ENCODE results near the gene WBP11. TPM values are rescaled to one million over a fixed set of nuclear protein-coding genes. Genes with fewer than 3 reads are reported as not detected.

Gene WBP11
- total RNA-seq, 3 donors from 2014 or later, result 38.4 to 53.7 (median 48.3) TPM

DNA sequence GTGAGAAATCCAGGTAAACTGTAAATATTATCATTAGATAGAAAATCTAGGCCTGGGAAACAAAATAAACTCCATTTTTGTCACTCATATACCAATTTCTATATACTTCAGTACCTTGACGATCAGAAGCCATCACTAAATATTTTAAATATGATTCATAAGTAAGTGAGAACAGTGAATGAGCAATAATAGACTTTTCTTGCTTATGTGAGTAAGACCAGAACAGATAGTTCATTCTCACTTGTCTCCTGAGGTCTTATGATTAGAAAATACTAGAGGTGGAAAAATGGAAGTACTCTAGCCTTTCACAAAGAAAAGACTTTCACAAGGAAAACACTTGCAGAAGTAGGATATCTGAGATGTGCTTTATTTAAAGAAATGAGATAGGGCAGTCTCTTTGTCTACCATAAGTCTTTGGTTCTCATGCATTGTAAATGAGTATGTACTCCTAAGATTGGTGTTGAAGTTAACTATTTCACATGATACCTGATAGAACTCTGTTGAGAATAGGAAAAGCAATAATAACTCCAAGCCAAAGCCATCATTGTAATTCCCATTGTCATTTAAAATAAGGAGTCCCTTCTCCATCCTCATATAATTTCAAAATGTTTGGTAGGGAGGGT lies 20.8 kb upstream of the WBP11 start:
- TF ChIP-seq, protein P1, sequence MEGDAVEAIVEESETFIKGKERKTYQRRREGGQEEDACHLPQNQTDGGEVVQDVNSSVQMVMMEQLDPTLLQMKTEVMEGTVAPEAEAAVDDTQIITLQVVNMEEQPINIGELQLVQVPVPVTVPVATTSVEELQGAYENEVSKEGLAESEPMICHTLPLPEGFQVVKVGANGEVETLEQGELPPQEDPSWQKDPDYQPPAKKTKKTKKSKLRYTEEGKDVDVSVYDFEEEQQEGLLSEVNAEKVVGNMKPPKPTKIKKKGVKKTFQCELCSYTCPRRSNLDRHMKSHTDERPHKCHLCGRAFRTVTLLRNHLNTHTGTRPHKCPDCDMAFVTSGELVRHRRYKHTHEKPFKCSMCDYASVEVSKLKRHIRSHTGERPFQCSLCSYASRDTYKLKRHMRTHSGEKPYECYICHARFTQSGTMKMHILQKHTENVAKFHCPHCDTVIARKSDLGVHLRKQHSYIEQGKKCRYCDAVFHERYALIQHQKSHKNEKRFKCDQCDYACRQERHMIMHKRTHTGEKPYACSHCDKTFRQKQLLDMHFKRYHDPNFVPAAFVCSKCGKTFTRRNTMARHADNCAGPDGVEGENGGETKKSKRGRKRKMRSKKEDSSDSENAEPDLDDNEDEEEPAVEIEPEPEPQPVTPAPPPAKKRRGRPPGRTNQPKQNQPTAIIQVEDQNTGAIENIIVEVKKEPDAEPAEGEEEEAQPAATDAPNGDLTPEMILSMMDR (IDR thresholded peaks at IDR 0.05), result no peak
- Histone ChIP-seq H3K36me3 (ENCODE audit: low read depth) (no peaks in the 10 kb centered on the region), H3K9me3 (no peaks in the 10 kb centered on the region), H3K4me1 (ENCODE audit: low read depth) (no peaks in the 10 kb centered on the region), H3K4me3 (no peak overlapping the region)
- DNase-seq (no peak), ATAC-seq (no peak)
- intact Hi-C loops (cut with DNase I, micrococcal nuclease), result no loop called here

DNA sequence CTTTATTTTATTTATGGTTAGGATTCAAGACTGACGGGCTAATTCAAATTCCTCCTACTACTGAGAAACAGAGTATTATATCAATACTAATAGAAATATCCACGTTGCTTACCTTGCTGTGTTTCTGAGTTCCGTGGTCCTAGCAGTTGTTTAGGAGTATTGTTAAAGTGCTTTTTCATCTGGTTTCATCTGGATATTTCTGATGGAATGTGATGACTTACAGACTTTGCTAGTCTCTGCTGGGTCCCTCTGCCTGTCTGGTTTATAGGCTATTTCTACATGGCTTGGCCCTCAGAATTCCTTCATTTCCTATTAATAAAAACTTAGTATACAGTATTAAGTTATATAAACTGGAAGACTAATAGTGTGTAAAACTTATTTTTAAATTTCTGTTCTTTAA lies 10.7 kb upstream of the WBP11 start, which contains the start of gene SMCO3:
SMCO3 (minus strand) TSS at position 169 of the 400 bp plus-strand sequence. CDS start 7,502 bp downstream, outside the sequence.
- no peak within 1 kb of the TSS for H3K4me3 ChIP-seq
- H3K9me3 ChIP-seq, result no peaks in the 10 kb centered on the region
- DNase-seq, result no peak

DNA sequence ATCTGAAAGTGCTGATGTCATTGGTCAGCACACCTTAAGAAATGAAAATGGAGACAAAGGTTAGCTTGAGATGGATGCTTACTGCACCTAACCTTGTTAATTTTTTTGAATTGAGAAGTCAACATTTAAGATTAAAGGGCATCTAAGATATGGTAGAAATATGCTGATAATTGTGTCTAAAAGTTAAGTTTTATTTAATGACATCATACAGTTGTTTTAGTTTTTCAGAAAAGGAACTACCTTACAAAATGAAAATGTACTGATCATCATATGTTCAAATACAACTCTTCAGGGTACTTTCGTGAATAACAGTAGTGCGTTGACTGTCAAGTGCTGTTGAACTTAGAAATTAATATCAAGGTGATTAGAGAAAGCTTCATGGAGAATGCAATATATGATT lies 8.2 kb upstream of the WBP11 start:
- intact Hi-C loops (cut with DNase I, micrococcal nuclease), result no loop called here
- TF ChIP-seq, protein P1 (IDR thresholded peaks at IDR 0.05), result no peak

More for the DNA sequence above, 10.7 kb upstream of the WBP11 start, which contains the start of gene SMCO3:
- intact Hi-C loops (cut with DNase I, micrococcal nuclease), result no loop called here
- ATAC-seq, result no peak
- Histone ChIP-seq H3K4me1 (ENCODE audit: low read depth) (no peaks in the 10 kb centered on the region), H3K36me3 (ENCODE audit: low read depth) (no peaks in the 10 kb centered on the region)
- TF ChIP-seq, protein P1 (IDR thresholded peaks at IDR 0.05), result no peak

DNA sequence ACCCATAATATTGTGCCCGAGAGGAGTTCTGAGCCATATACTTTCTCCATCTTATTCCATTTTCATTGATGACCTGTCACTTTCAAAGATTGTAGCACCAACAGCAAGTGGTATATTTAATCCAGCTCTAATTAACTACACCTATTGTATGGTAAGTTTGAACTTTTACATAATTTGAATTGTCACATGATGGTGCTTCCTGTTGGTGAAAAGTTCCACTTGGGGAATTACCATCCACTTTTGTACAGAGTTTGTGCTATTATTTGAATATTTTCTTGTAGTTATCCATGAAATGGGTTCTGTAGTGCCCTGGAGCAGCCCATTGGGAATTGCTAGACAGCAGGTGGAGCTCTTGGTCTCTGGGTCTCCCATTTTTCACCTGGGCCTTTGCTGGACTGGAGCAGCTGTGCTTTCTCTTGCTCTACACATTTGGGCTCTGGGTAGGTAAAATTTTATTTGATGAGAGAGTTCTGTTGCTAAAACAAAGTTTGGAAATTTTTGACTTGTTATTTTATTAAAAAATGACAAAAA lies 7.7 kb upstream of the WBP11 start:
- ATAC-seq (peak; percentile 51), DNase-seq (peak in 1 of 3 donors; percentile 60)
- intact Hi-C loops (cut with DNase I, micrococcal nuclease), result no loop called here
- Histone ChIP-seq H3K4me3 (no peak overlapping the region), H3K4me1 (ENCODE audit: low read depth) (no peaks in the 10 kb centered on the region), H3K9me3 (no peaks in the 10 kb centered on the region), H3K36me3 (ENCODE audit: low read depth) (no peaks in the 10 kb centered on the region)
- TF ChIP-seq, protein P1 (IDR thresholded peaks at IDR 0.05), result no peak

More for the DNA sequence above, 8.2 kb upstream of the WBP11 start:
- ATAC-seq (no peak), DNase-seq (no peak)
- no peaks in the 10 kb centered on the region for H3K9me3 ChIP-seq
- no peaks in the 10 kb centered on the region for H3K4me1 ChIP-seq (ENCODE audit: low read depth)
- no peaks in the 10 kb centered on the region for H3K36me3 ChIP-seq (ENCODE audit: low read depth)
- no peak overlapping the region for H3K4me3 ChIP-seq

DNA sequence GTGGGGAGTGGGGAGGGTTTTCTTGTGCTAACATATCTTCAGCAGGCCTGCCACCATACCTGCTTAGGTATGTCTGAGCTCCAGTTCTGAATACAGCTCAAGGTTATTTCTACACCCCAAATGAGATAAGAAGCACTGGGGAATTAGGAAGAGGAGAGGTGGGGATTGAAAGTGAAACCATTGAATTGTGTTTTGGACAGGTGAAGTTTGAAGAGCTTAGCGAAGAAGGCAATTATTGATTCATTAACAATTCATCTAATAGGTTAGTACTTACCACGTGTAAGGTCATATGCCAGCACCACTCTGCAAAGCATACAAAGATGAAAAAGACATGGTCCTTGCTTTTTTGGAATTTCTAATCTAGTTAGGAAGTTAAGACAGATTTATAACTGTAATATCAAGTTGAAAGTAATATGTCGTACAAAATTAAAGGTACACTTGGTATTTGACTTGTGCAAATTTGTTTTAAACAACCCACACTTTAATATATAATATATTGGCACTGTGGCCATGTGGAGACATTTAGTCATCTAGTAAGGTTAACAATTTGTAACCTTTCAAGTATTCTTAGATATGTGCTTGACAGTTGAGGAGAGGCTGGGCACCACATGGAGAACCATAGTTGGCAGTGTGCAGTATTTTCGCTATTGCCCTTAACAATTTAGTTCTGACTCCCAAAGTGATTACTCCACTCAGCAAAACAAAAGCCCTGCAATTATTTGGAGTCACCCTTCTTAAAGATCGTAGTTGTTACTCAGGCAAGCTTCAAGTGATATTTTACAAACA lies 7.1 kb upstream of the WBP11 start:
- Histone ChIP-seq H3K36me3 (ENCODE audit: low read depth) (no peaks in the 10 kb centered on the region), H3K4me3 (no peak overlapping the region), H3K9me3 (no peaks in the 10 kb centered on the region), H3K4me1 (ENCODE audit: low read depth) (no peaks in the 10 kb centered on the region)
- intact Hi-C loops (cut with DNase I, micrococcal nuclease), result no loop called here
- no peak for DNase-seq
- TF ChIP-seq, protein P1 (IDR thresholded peaks at IDR 0.05), result no peak
- no peak for ATAC-seq
